HEK293 (cell line): Measurements from ENCODE around the gene ZFPL1.

Experiments
- CTCF ChIA-PET: fragments of 350-600 bp; formaldehyde crosslinking; extraction: SDS; loops from one replicate; lab custom pipeline; 2021; ENCODE audit warnings: antibody characterized with exemption; lab: Yijun Ruan, JAX
- POLR2A ChIA-PET: fragments of 300-600 bp; formaldehyde crosslinking; extraction: SDS; loops from one replicate; lab custom pipeline; 2020; ENCODE audit warnings: antibody characterized with exemption, inconsistent platforms; lab: Yijun Ruan, JAX
- H3K27ac ChIP-seq: fragments of 200-500 bp; sonication (Bioruptor generic); 2 replicates; pipeline ENCODE4 v1.5.1; 2014; ENCODE audit warnings: low read depth, low read length, control low read depth, inconsistent platforms; ENCODE audit errors: extremely low read depth
- H3K36me3 ChIP-seq, 2 experiments: fragments of 200-500 bp in 1 of 2; sonication (Bioruptor generic) in 1 of 2; 1 replicate in 1 of 2; 2 replicates in 1 of 2; pipeline ENCODE4 v1.5.1; 2014 to 2017; ENCODE audit warnings: inconsistent platforms in 2 of 2, low read length in 2 of 2; ENCODE audit not compliant: control insufficient read depth in 2 of 2, insufficient read depth in 1 of 2
- H3K4me1 ChIP-seq: fragments of 200-500 bp; sonication (Bioruptor generic); 2 replicates; pipeline ENCODE4 v1.5.1; 2014; ENCODE audit warnings: mild to moderate bottlenecking, low read length, inconsistent platforms; ENCODE audit not compliant: control insufficient read depth, insufficient read depth
- H3K4me3 ChIP-seq: 2 replicates; pipeline ENCODE4 v1.5.1; 2011; ENCODE audit warnings: low read depth, mild to moderate bottlenecking, control low read depth, low read length, moderate library complexity
- H3K9me3 ChIP-seq: fragments of 200-500 bp; sonication (Bioruptor generic); 2 replicates; pipeline ENCODE4 v1.5.1; 2014; ENCODE audit warnings: low read depth, low read length, inconsistent platforms; ENCODE audit not compliant: control insufficient read depth, insufficient read depth
- EGR2 ChIP-seq: fragments of 450-650 bp; formaldehyde crosslinking; IDR thresholded peaks from 2 replicates; pipeline ENCODE4 v1.5.1; 2016; ENCODE audit warnings: low read depth, missing biosample characterization, missing genetic modification characterization
- GFI1B ChIP-seq: fragments of 450-650 bp; formaldehyde crosslinking; IDR thresholded peaks from 2 replicates; pipeline ENCODE4 v1.5.1; 2016; ENCODE audit warnings: missing biosample characterization, missing genetic modification characterization
- PRDM1 ChIP-seq: fragments of 450-650 bp; formaldehyde crosslinking; IDR thresholded peaks from 2 replicates; pipeline ENCODE4; 2016; ENCODE audit warnings: missing biosample characterization, missing genetic modification characterization
- SETDB1 ChIP-seq: IDR thresholded peaks from one replicate; pipeline ENCODE4 v1.6.1; 2017; ENCODE audit warnings: mild to moderate bottlenecking, low read length, moderate library complexity, mixed read lengths; ENCODE audit not compliant: insufficient read length
- ZBTB17 ChIP-seq: fragments of 450-650 bp; formaldehyde crosslinking; IDR thresholded peaks from 2 replicates; pipeline ENCODE4 v1.5.1; 2016; ENCODE audit warnings: missing biosample characterization, missing genetic modification characterization
- ZBTB48 ChIP-seq: fragments of 450-650 bp; formaldehyde crosslinking; IDR thresholded peaks from 2 replicates; pipeline ENCODE4 v1.5.1; 2016; ENCODE audit warnings: missing biosample characterization, missing genetic modification characterization
- ZBTB8A ChIP-seq: fragments of 450-650 bp; formaldehyde crosslinking; IDR thresholded peaks from 2 replicates; pipeline ENCODE4 v1.5.1; 2016; ENCODE audit warnings: missing biosample characterization, missing genetic modification characterization
- ZFP3 ChIP-seq: fragments of 450-650 bp; formaldehyde crosslinking; IDR thresholded peaks from 2 replicates; pipeline ENCODE4 v1.5.1; 2016; ENCODE audit warnings: low read depth, missing biosample characterization, missing genetic modification characterization
- ZNF121 ChIP-seq: fragments of 450-650 bp; formaldehyde crosslinking; IDR thresholded peaks from 2 replicates; pipeline ENCODE4 v1.5.1; 2016; ENCODE audit warnings: missing biosample characterization, missing genetic modification characterization
- ZNF433 ChIP-seq: fragments of 450-650 bp; formaldehyde crosslinking; IDR thresholded peaks from 2 replicates; pipeline ENCODE4 v1.5.1; 2016; ENCODE audit warnings: missing biosample characterization, missing genetic modification characterization, low read depth
- ZNF518A ChIP-seq: fragments of 450-650 bp; formaldehyde crosslinking; conservative IDR thresholded peaks from 2 replicates; pipeline ENCODE4 v1.5.1; 2016; ENCODE audit warnings: low read depth, missing biosample characterization, missing genetic modification characterization
- ZNF571 ChIP-seq: fragments of 450-650 bp; formaldehyde crosslinking; IDR thresholded peaks from 2 replicates; pipeline ENCODE4 v1.5.0; 2017; ENCODE audit warnings: missing biosample characterization, missing genetic modification characterization
- ZNF600 ChIP-seq: fragments of 450-650 bp; formaldehyde crosslinking; IDR thresholded peaks from 2 replicates; pipeline ENCODE4 v1.5.1; 2016; ENCODE audit warnings: missing biosample characterization, missing genetic modification characterization
- ZNF621 ChIP-seq: fragments of 450-650 bp; formaldehyde crosslinking; IDR thresholded peaks from 2 replicates; pipeline ENCODE4 v1.5.1; 2017; ENCODE audit warnings: missing biosample characterization, missing genetic modification characterization
- ZSCAN23 ChIP-seq: fragments of 450-650 bp; formaldehyde crosslinking; IDR thresholded peaks from 2 replicates; pipeline ENCODE4 v1.5.1; 2016; ENCODE audit warnings: missing biosample characterization, missing genetic modification characterization

Gene ZFPL1

GRCh38 chr11:65071907-65072630 lies 12.0 kb upstream of the ZFPL1 start:
- no peaks in the 10 kb centered on the region for H3K4me1 ChIP-seq
- H3K4me3 ChIP-seq, result no peak overlapping the region
- ChIA-PET CTCF (interaction anchor here (0.6 to 0.8 kb wide), 2 partner anchors 15 to 30 kb away, joined by 3 to 5 read pairs; no protein-coding TSS in a partner anchor), POLR2A (interaction anchor here (0.8 to 1.3 kb wide), 3 partner anchors 11 to 22 kb away, joined by 4 to 5 read pairs (median 4); no protein-coding TSS in a partner anchor)
- H3K27ac ChIP-seq, result no peak overlapping the region
- H3K36me3 ChIP-seq, result peaks cover 0 to 15% of the 10 kb centered on the region in 2 experiments; a peak in 2 of 3 replicates
- no peak for TF ChIP-seq ZNF433 (tag by site-specific recombination)
- no peak for TF ChIP-seq EGR2 (tag by site-specific recombination)
- no peak for TF ChIP-seq ZNF600 (tag by site-specific recombination)
- no peak for TF ChIP-seq ZNF121 (tag by site-specific recombination)
- TF ChIP-seq ZBTB48 (tag by site-specific recombination), result no peak
- no peak for TF ChIP-seq GFI1B (tag by site-specific recombination)
- no peak for TF ChIP-seq ZSCAN23 (tag by site-specific recombination)
- no peak for TF ChIP-seq ZNF518A (tag by site-specific recombination)
- TF ChIP-seq ZFP3 (tag by site-specific recombination), result no peak
- TF ChIP-seq ZNF571 (tag by site-specific recombination), result no peak
- H3K9me3 ChIP-seq, result no peaks in the 10 kb centered on the region

GRCh38 chr11:65072631-65072966 lies 11.4 kb upstream of the ZFPL1 start:
- Histone ChIP-seq H3K4me3 (no peak overlapping the region), H3K36me3 (peaks cover 0 to 20% of the 10 kb centered on the region in 2 experiments; a peak in 2 of 3 replicates), H3K9me3 (no peaks in the 10 kb centered on the region), H3K27ac (no peak overlapping the region), H3K4me1 (no peaks in the 10 kb centered on the region)
- no peak for TF ChIP-seq PRDM1 (tag by site-specific recombination)
- peak; percentile 31; the same call in 1 of the 2 replicates for TF ChIP-seq ZNF600 (tag by site-specific recombination)
- no peak for TF ChIP-seq ZNF621 (tag by site-specific recombination)
- CTCF ChIA-PET, result interaction anchor here (0.6 to 0.8 kb wide), 2 partner anchors 15 to 31 kb away, joined by 3 to 5 read pairs; no protein-coding TSS in a partner anchor
- POLR2A ChIA-PET, result interaction anchor here (0.8 to 1.3 kb wide), 3 partner anchors 10 to 23 kb away, joined by 4 to 5 read pairs (median 4); no protein-coding TSS in a partner anchor

- Histone ChIP-seq H3K4me1 (no peaks in the 10 kb centered on the region), H3K9me3 (no peaks in the 10 kb centered on the region), H3K4me3 (no peak overlapping the region), H3K36me3 (peaks cover 5 to 66% of the 10 kb centered on the region in 2 experiments; a peak in 2 of 3 replicates), H3K27ac (no peak overlapping the region)
- CTCF ChIA-PET, result interaction anchor here (0.5 to 2.2 kb wide), 11 partner anchors 7 to 659 kb away, joined by 3 to 8 read pairs (median 3); partner anchors contain the start of gene SAC3D1
- POLR2A ChIA-PET, result interaction anchor here (0.7 kb wide), 1 partner anchor 13 kb away, joined by 3 read pairs; no protein-coding TSS in a partner anchor
- TF ChIP-seq ZBTB17 (0 out of 2 replicates have a peak, but pooled peaks have one; percentile 40), ZBTB8A (tag by site-specific recombination) (no peak), SETDB1 (no peak)
Observed at GRCh38 chr11:65077451-65077850, 6.6 kb upstream of the ZFPL1 start.
